Stomach smooth muscle (tissue), 2 donors: Measurements from ENCODE around the gene RCN2.

Source experiments
- H3K27ac ChIP-seq: one replicate; pipeline ENCODE4 v1.7.0; 2013; ENCODE audit warnings: mild to moderate bottlenecking, low read length, inconsistent platforms
- H3K27me3 ChIP-seq, 2 donors: one replicate each; pipeline ENCODE4 v1.7.0; 2013; ENCODE audit warnings: low read length in 2 of 2; ENCODE audit not compliant: insufficient read depth in 2 of 2, control insufficient read depth in 1 of 2
- H3K36me3 ChIP-seq, 2 donors: one replicate each; pipeline ENCODE4 v1.7.0; 2013; ENCODE audit warnings: low read length in 2 of 2; ENCODE audit not compliant: control insufficient read depth in 2 of 2, insufficient read depth in 2 of 2
- H3K4me1 ChIP-seq: one replicate; pipeline ENCODE4 v1.7.0; 2013; ENCODE audit warnings: low read length; ENCODE audit not compliant: control insufficient read depth, insufficient read depth
- H3K4me3 ChIP-seq, 2 donors: one replicate each; pipeline ENCODE4 v1.7.0; 2013; ENCODE audit warnings: low read length in 2 of 2
- H3K9ac ChIP-seq, 2 donors: one replicate each; pipeline ENCODE4 v1.7.0; 2013; ENCODE audit warnings: low read length in 2 of 2, mild to moderate bottlenecking in 1 of 2
- H3K9me3 ChIP-seq, 2 donors: one replicate each; pipeline ENCODE4 v1.7.0; 2013; ENCODE audit warnings: low read length in 2 of 2; ENCODE audit not compliant: control insufficient read depth in 2 of 2
- donor health status: healthy.
- donor health status: Pancreatic carcinoma.

RCN2 gene

DNA sequence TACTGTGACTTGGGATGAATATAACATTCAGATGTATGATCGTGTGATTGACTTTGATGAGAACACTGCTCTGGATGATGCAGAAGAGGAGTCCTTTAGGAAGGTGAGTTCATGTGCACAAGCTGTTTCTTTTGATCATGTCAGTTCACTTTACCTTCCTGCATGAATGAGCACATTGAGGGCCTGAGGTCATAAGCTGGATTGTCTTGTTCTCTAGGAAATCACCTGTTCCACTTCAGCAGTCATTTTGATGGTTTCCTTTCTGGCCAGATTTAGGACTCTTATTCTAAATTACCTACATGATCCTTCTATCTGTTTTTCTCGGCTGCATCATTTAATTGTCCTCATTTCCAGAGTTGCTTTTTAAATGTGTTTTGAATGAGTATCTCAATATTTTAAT, 4.1 kb downstream of the RCN2 start:
- Histone ChIP-seq H3K4me1 (no peaks in the 10 kb centered on the region), H3K4me3 (no peak overlapping the region), H3K9ac (no peak overlapping the region), H3K27ac (no peak overlapping the region), H3K27me3 (no peaks in the 10 kb centered on the region), H3K36me3 (peaks cover 12 to 14% of the 10 kb centered on the region in 2 donors), H3K9me3 (no peaks in the 10 kb centered on the region)

- H3K36me3 ChIP-seq = peaks cover 12 to 14% of the 10 kb centered on the region in 2 donors
- no peaks in the 10 kb centered on the region for H3K27me3 ChIP-seq
- no peak overlapping the region for H3K9ac ChIP-seq
- no peak overlapping the region for H3K27ac ChIP-seq
- H3K4me3 ChIP-seq = no peak overlapping the region
- H3K4me1 ChIP-seq = no peaks in the 10 kb centered on the region
- no peaks in the 10 kb centered on the region for H3K9me3 ChIP-seq
Measured at GRCh38 chr15:76936671-76937070, 5.1 kb downstream of the RCN2 start.

- H3K36me3 ChIP-seq = peaks cover 8 to 13% of the 10 kb centered on the region in 2 donors
- H3K9me3 ChIP-seq = no peaks in the 10 kb centered on the region
- H3K9ac ChIP-seq = no peak overlapping the region
- no peak overlapping the region for H3K27ac ChIP-seq
- no peaks in the 10 kb centered on the region for H3K4me1 ChIP-seq
- H3K4me3 ChIP-seq = no peak overlapping the region
- H3K27me3 ChIP-seq = no peaks in the 10 kb centered on the region
Measured at GRCh38 chr15:76938752-76939151, 7.2 kb downstream of the RCN2 start.

- Histone ChIP-seq H3K27ac (no peak overlapping the region), H3K27me3 (no peaks in the 10 kb centered on the region), H3K4me1 (no peaks in the 10 kb centered on the region), H3K36me3 (peaks cover 12% of the 10 kb centered on the region in 2 donors), H3K9ac (no peak overlapping the region), H3K9me3 (no peaks in the 10 kb centered on the region), H3K4me3 (no peak overlapping the region)
Measured at GRCh38 chr15:76939715-76940114, 8.2 kb downstream of the RCN2 start.

DNA sequence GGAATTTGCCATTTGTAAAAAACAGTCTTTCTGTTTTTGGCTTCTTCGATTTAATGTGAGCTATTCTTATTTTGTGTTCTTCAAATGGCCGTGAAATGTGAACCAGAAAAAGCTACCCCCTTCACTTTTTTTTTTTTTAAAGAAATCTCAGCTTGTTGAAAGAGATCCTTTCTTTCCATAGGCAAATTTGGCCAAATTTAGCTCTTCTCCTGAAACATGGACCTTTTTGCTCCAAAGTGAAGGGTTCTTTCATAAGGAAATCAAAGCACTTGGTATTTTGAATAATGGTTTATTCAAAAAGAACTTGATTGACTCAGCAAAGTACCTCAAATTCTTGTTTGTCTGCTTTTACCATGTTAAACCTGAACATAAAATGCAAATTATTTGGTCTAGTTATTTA, 10.1 kb downstream of the RCN2 start:
- H3K36me3 ChIP-seq = peaks cover 5 to 6% of the 10 kb centered on the region in 2 donors
- H3K4me3 ChIP-seq = no peak overlapping the region
- H3K27me3 ChIP-seq = no peaks in the 10 kb centered on the region
- H3K9me3 ChIP-seq = no peaks in the 10 kb centered on the region
- H3K4me1 ChIP-seq = no peaks in the 10 kb centered on the region
- H3K9ac ChIP-seq = no peak overlapping the region
- no peak overlapping the region for H3K27ac ChIP-seq

GRCh38 chr15:76942331-76942730, 10.8 kb downstream of the RCN2 start:
- Histone ChIP-seq H3K9me3 (no peaks in the 10 kb centered on the region), H3K36me3 (peaks cover 2 to 5% of the 10 kb centered on the region in 2 donors), H3K4me3 (no peak overlapping the region), H3K27me3 (no peaks in the 10 kb centered on the region), H3K4me1 (no peaks in the 10 kb centered on the region), H3K9ac (no peak overlapping the region), H3K27ac (no peak overlapping the region)

DNA sequence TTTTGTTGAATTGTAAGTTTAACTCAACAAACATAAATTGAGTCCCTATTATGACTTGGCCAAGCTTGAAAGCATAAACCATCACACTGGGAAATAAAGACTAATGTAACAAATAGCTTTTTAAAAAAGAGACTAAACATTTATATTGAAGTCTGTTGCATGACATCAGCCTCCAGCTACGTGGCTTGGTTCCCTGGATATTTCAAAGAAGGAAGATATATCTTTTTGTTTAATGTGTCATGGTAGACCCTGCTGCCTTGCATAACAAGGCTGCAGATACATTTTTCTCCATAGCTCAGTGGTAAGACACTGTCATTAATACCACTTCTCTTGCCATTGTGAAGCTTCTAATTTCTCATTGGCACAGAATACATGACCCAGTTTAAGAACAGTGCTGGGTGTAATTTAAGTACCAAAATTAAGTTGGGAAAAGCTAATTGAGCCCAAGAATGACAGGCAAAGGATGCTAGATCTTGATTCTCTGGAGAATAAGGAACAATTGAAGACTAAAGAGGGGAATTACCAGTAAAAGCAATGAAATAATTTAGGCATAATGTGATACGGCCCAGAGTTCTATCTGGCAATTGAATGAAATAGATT, 14.0 kb downstream of the RCN2 start:
- Histone ChIP-seq H3K36me3 (peaks cover 3 to 14% of the 10 kb centered on the region in 2 donors), H3K9ac (no peak overlapping the region), H3K4me1 (no peaks in the 10 kb centered on the region), H3K4me3 (no peak overlapping the region), H3K9me3 (no peaks in the 10 kb centered on the region), H3K27me3 (no peaks in the 10 kb centered on the region), H3K27ac (no peak overlapping the region)

- Histone ChIP-seq H3K9ac (no peak overlapping the region), H3K4me1 (no peaks in the 10 kb centered on the region), H3K36me3 (peaks cover 3 to 14% of the 10 kb centered on the region in 2 donors), H3K27me3 (no peaks in the 10 kb centered on the region), H3K27ac (no peak overlapping the region), H3K4me3 (no peak overlapping the region), H3K9me3 (no peaks in the 10 kb centered on the region)
Measured at GRCh38 chr15:76947454-76947853, 15.9 kb downstream of the RCN2 start.

- Histone ChIP-seq H3K27me3 (no peaks in the 10 kb centered on the region), H3K4me1 (no peaks in the 10 kb centered on the region), H3K4me3 (no peak overlapping the region), H3K9ac (no peak overlapping the region), H3K27ac (no peak overlapping the region), H3K9me3 (no peaks in the 10 kb centered on the region), H3K36me3 (peaks cover 3 to 10% of the 10 kb centered on the region in 2 donors)
Measured at GRCh38 chr15:76951220-76951619, 19.7 kb downstream of the RCN2 start.

DNA sequence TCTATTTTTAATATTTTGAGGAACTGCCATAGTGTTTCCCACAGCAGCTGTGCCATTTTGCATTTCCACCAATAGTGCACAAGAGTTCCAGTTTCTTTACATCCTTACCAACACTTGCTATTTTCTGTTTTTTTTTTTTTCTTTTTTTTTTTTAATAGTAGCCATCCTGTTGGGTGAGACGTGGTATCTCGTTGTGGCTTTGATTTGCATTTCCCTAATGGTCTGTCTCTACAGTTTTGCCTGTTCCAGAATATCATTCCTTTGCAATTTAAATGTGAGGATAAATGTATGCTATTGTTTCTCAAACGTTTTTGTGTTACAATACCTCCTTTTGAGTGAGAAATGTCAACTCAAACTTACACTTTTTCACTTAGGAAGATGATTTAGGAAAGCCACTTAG, 22.4 kb downstream of the RCN2 start:
- Histone ChIP-seq H3K9ac (no peak overlapping the region), H3K36me3 (peaks cover 0 to 1% of the 10 kb centered on the region in 2 donors), H3K4me3 (no peak overlapping the region), H3K27me3 (no peaks in the 10 kb centered on the region), H3K9me3 (no peaks in the 10 kb centered on the region), H3K4me1 (no peaks in the 10 kb centered on the region), H3K27ac (no peak overlapping the region)

- H3K27me3 ChIP-seq = no peaks in the 10 kb centered on the region
- H3K36me3 ChIP-seq = no peaks in the 10 kb centered on the region
- H3K4me1 ChIP-seq = no peaks in the 10 kb centered on the region
- no peak overlapping the region for H3K4me3 ChIP-seq
- H3K9me3 ChIP-seq = no peaks in the 10 kb centered on the region
- no peak overlapping the region for H3K27ac ChIP-seq
- H3K9ac ChIP-seq = no peak overlapping the region
Measured at GRCh38 chr15:76954744-76955143, 23.2 kb downstream of the RCN2 start.
